ENCODE data around the gene PTCRA.
A peak's percentile ranks its signal among the peaks of the same experiment; 100 is the strongest.
"Not testable (repeated sequence)": the region's sequence is repeated elsewhere in the genome, so short reads cannot be mapped to it uniquely, and the experiment has no call there.

The PTCRA gene

GRCh38 chr6:42907336-42907735 is 8.5 kb upstream of the PTCRA start:
- no peak for DNase-seq

DNA sequence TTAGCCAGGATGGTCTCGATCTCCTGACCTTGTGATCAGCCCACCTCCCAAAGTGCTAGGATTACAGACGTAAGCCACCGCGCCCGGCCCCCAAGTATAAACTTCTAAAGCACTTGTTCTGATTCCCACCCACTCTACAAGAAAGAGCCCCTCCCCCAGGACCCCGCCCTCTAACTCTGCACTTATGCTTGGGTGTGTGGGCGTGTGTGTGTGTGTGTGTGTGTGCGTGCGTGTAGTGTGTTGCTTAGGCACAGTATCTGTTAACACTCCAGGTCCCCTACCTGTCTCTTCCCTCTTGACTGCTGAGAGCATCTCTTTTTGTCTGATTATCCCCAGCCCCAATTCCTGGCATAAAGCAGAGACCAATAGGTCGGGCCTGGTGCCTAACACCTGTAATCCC is 6.0 kb upstream of the PTCRA start:
- no peak for DNase-seq

DNA sequence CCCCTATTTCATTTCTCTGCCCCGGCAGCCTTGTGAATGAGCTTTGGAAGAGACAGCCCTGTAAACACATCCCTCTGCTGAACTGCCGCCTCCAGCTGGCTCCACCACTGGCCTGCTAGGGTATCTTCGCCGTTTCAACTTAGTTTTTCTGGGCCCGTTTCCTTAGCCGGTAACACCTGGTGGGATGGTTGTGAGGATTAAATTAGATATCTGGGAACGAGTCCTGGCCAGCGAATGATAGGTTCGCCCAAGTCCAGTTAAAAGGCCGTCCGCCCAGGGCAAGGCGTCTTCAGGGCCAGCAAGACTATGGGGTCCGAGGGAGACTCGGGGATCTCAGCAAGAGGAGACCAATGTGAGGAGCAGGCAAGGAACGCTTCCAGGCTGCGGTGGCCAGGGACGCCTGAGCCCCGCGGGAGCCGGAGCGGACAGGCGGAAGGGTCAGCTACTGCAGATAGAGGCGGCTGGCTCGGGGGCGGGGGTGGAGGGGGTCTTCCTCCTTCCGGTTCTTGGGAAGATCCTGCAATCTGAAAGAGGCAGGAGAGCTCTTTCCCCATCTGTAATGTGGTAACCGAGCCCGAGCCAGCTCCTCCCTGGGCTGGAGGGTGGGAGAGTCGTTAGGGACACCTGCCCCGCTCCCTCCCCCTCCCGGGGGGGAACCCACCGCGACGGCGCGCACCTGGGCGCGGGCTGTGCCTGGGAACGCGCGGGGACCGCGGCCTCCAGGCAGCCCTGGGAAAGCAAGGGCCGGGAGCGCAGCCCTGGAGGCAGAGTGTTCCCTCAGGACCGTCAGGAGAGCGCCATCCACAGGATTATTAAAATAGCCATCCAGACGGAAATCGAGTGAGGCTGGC is 4.5 kb upstream of the PTCRA start:
- DNase-seq = no peak

DNA sequence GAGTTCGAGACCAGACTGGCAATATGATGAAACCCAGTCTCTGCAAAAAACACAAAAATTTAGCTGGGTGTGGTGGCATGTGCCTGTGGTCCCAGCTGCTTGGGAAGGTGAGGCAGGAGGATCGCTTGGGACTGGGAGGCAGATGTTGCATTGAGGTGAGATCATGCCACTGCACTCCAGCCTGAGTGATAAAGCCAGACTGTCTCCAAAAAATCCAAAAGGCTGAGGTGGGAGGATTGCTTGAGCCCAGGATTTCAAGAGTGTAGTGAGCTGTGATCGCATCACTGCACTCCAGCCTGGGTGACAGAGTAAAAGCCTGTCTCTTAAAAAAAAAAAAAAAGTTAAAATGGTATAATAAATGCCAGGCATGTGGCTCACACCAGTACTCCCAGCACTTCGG is 1.3 kb upstream of the PTCRA start:
- DNase-seq = no peak

GRCh38 chr6:42916288-42916687 is 435 bp downstream of the PTCRA start:
- no peak for DNase-seq

- no peak for DNase-seq
Measured at GRCh38 chr6:42921801-42922200, 5.9 kb downstream of the PTCRA start.

DNA sequence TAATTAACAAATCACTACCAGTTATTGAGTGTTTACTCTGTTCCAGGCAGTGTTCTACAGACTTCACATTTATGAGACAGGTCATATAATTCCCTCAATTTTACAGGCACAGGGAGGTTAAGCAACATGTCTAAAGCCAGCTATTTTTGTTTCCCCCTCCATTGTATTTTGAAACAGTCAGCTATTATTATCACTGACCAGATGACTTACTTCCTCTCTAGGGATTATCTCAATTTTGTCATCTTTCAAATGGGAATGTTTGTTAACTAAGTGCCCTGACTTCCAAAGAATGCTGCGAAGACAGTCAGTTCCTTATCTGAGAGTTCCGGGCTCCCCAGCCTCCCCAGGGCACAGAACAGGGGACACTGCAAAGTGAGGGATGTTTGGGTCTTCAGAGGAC is 7.8 kb downstream of the PTCRA start:
- no peak for DNase-seq

DNA sequence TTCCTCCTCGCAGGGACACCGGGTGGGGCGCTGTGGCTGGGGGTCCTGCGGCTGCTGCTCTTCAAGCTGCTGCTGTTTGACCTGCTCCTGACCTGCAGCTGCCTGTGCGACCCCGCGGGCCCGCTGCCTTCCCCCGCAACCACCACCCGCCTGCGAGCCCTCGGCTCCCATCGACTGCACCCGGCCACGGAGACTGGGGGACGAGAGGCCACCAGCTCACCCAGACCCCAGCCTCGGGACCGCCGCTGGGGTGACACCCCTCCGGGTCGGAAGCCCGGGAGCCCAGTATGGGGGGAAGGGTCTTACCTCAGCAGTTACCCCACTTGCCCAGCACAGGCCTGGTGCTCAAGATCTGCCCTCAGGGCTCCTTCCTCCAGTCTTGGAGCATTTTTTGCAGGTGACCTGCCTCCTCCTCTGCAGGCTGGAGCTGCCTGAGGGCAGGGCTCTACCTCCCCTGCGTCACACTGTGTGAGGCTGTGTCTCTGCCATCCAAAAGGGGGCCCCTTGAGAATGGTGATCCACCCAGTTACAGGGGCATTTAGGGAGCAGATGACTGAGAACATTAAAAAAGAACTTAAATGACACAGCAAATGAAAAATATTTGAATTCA is 9.5 kb downstream of the PTCRA start:
- no peak for DNase-seq

DNA sequence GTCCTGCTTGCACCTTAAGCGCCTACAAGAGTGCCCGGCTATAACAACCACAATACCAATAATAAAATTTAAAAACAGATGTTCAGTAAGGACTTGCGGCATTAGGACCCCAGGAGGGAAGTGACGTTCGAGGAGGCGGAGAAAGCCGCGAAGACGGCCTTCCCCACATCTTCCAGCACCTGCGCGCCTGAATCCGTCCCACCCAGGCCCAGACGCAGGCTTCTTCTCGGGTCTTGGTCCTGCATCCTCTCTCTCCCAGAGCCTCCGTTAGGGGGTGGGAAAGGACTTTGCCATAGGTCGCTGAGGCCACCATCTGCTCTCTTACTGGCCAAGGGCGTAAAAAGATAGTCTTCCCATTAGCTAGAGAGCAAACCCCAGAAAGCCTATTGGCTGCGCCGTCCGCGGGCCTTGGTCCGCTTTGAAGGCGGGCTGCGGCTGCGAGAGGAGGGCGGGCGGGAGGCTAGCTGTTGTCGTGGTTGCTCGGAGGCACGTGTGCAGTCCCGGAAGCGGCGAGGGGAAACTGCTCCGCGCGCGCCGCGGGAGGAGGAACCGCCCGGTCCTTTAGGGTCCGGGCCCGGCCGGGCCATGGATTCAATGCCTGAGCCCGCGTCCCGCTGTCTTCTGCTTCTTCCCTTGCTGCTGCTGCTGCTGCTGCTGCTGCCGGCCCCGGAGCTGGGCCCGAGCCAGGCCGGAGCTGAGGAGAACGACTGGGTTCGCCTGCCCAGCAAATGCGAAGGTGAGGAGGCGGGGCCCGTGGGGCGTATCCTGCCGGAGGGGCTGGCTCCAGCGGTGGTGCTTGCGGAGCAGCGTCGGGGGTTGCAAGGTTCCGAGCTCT is 13.3 kb downstream of the PTCRA start, which contains the start of gene CNPY3:
TSS of gene CNPY3 (plus strand) at position 495 of the 835 bp plus-strand sequence. CDS start at position 586, 91 bp downstream.
- peak; percentile 95 for DNase-seq

GRCh38 chr6:42929821-42930360 is 14.0 kb downstream of the PTCRA start:
- DNase-seq = peak; percentile 72

DNA sequence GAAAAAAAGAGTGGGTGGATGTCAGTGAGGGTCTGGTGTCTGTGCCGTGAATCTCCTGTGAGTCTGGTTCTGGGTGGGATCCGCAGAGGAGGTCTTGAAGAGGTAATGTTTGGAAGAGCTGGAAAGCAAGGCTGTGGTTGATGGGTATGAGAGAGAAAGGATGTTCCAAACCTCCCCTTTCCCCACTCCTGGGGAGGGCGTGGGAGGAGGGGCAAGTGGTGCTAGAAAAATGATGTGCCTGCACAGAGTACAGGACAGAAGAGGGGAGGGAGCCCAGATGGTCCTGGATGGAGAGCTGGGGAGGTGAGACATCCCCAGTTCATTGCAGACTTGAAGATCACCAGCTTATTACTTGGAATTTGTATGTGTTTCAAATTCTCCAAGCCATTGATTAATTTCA is 16.6 kb downstream of the PTCRA start:
- no peak for DNase-seq

GRCh38 chr6:42933205-42933604 is 17.4 kb downstream of the PTCRA start:
- no peak for DNase-seq

DNA sequence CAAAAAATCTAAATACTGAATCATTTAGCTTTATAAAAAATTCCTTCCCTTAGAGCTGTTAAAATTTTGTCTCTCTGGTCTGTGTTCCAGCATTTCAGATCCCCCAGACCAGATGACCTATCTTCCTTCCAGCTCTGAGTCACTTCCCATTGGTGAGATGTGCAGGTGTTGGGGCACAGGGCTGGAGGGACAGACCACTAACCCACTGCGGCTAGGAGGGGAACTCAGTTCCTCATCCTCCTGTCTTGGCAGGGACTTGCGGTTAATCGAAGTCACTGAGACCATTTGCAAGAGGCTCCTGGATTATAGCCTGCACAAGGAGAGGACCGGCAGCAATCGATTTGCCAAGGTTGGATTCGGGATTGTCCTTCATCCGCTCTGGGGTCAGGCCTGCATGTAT is 19.5 kb downstream of the PTCRA start:
- no peak for DNase-seq

DNA sequence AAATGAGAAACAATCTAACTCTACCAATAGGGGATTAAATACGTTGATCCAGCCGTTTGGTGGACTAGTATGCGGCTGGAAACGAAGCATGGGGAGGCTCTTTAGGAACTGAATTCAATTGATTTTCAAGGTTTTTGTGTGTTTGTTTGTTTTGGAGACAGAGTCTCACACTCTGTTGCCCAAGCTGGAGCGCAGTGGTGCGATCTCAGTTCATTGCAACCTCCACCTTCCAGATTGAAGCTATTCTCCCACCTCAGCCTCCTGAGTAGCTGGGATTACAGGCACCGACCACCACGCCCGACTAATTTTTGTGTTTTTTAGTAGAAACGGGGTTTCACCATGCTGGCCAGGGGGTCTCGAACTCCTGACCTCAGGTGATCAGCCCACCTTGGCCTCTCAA is 20.5 kb downstream of the PTCRA start:
- DNase-seq = no peak

DNA sequence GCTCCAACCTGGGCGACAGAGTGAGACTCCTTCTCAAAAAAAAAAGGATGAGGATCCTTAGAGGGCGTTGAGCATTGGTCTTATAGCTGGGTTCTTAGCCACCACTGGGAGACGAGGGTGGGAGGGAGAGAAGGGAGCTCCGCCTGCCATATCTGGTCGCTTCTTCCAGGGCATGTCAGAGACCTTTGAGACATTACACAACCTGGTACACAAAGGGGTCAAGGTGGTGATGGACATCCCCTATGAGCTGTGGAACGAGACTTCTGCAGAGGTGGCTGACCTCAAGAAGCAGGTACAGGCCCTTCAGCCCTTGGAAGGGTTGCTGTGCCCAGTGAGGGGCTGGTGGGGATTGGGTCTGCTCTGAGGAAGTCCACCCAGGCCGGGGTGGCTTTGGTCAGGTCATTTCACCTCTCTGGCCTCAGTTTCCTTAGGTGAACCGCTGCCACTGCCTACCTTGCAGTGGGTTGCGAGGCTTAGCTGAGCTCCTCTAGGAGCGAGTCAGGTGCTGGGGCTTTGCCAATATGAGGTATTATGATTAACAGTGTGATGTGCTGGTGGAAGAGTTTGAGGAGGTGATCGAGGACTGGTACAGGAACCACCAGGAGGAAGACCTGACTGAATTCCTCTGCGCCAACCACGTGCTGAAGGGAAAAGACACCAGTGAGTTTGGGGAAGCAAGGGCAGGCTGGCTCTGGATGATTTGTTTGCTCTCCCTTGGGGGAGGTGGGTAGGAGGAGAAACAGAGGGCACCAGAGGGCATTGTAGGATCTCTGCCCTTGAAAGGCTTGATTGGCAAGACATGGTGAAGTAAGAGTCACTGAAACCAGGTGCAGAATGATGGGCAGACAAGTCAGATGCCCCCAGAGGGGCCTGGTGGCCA is 21.9 kb downstream of the PTCRA start:
- no peak for DNase-seq

GRCh38 chr6:42938428-42938796 is 22.6 kb downstream of the PTCRA start:
- DNase-seq = no peak

DNA sequence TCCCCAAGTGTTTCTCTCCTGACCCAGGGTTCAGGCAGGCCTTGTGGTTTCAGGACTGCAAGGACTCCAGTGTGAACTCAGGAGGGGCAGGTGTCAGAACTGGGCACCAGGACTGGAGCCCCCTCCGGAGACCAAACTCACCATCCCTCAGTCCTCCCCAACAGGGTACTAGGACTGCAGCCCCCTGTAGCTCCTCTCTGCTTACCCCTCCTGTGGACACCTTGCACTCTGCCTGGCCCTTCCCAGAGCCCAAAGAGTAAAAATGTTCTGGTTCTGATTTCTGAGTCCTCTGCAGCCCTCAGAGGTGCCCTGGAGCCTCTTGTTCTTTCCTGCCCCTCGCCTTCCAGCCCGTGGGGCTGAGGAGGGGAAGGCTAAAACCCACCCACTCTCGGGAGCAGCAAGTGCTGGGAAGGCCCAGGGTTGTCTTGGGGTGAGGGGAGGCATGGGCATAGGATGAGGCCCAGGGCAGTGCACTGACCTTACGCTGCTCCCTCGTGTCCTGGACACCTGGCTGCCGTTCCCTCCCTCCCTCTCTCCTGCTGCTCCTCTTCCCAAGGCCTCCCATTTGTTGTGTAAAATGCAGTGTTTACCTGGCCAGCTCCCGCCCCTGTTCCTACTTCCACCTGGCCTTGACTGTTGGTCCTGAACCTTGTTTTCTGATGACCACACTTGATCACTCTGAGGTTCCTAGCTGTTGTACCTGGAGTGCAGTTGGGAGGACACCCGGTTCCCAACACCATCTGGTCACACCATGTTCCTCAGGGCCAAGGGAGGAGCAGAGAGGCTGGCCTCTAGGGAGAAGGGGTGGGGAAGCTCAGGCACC is 23.3 kb downstream of the PTCRA start:
- no peak for DNase-seq

DNA sequence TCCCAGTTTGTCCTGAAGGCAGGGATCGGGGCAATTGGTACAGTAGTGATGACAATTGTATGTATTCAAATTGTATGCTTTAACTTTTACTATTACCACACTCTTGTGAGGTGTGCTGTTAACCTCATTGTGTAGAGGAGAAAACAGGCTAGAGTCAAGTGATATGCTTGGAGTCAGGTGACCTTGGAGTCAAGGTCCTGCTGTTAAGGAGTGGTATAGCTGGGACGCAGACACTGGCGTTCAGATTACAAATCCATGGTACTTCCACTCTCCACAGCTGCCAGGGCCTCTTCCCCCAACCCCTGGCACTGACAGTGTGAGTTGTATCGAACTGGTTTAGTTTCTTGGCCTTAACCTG is 23.9 kb downstream of the PTCRA start:
- no peak for DNase-seq

DNA sequence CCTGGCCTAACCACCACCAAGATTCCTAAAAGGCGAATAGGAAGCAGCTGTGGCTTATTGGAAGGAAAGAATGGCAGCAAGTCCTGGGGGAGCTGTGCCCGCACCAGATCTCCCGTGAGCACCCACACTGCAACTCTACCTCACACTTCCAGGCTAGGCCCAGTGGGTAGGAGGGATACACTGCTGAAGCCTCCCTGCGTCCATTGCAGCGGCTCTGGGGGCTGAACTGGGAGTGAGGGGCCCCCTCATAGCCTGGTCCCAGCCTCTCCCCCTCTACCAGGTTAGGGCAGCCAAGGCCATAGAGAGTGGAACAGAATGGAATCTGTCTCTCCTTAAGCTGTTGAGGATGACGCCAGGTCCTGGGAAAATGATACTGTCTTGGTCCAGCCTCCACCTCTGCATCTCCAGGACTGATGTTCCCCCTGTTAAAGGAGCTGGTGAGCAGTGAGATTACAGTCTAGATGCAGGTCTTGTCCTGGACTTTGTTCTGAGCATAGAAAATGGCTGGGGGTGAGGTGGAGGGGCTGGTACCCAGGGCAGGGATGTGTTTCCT is 24.7 kb downstream of the PTCRA start:
- DNase-seq = no peak

- DNase-seq = not testable (repeated sequence)
Measured at GRCh38 chr6:42941356-42941755, 25.5 kb downstream of the PTCRA start.

DNA sequence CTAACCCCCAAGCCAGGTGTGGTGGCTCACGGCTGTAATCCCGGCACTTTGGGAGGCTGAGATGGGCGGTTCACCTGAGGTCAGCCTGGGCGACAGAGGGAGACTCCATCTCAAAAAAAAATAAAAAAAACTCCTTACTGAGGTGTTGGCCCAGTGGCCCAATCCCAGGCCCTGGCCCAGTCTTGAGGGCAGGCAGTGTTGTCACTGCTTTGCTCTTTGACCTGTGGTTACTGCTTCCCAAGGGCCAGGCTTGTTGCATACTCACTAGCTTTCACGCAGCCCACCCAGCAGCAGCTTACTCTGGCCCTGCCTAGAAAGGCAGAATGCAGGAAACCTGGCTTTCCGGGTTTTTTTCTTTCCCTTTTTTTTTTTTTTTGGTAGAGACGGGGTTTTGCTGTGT is 26.6 kb downstream of the PTCRA start:
- DNase-seq = no peak
